ENCODE results near the gene MBD6.

DNA sequence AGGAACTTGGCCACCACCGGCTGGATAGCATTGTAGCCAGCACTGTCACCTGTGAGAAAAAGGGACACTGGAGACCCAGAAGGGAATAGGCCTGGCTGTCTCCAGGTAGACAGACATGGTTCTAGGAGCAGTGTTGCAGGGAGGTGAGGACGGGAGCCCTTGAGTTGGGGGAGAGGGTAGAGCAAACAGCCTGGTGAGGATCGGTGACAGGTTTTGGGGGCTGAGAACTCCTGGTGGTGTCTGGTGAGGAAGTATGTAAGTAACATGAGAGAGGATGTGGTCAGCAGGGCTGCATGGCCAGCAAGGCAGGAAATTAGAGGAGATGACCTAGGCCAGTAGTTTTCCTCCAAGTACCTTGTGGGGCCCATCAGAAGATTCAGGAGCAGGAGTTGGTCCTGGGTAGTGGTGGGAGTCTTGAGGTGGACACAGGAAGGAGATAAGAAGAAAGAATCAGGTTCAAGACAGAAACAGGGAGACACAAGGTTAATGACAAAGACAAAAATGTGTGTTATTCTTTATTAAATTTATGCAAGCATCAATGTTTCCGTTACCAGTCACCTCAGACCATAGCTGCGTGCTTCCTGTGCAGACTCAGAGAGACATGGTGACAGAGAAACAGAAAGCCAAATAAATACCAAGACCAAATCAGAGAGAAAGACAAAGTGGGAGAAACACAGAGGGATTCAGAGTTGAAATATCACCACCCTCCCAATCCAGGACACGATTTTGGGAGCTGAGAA lies 43.1 kb upstream of the MBD6 start, which contains the start of gene ARHGAP9:
- TF ChIP-seq POLR2A (IDR thresholded peaks at IDR 0.05), result no peak
- no peak for TF ChIP-seq CTCF (IDR thresholded peaks at IDR 0.05 in 4 of 5, conservative IDR thresholded peaks at IDR 0.05 in 1 of 5)
